Kidney (tissue), 14 donors: ENCODE results near the gene RALGPS1. TPM values are rescaled to one million over a fixed set of nuclear protein-coding genes. Genes with fewer than 3 reads are reported as not detected.

Source experiments
- DNase-seq, 5 donors: peaks; one replicate each; pipeline ENCODE4 v3.0.0-alpha.2; 2013 to 2020
- FAIRE-seq: peaks from 2 replicates; lab custom pipeline; 2012; peaks lifted over from hg19 to GRCh38; lab: Jason Lieb, UNC
- H3K27ac ChIP-seq, 2 donors: one replicate each; pipeline ENCODE4 v1.7.0; 2013; ENCODE audit warnings: low read depth in 2 of 2, low read length in 2 of 2, inconsistent platforms in 1 of 2
- H3K27me3 ChIP-seq: one replicate; pipeline ENCODE4 v1.7.1; 2013; ENCODE audit warnings: low read length, inconsistent platforms; ENCODE audit not compliant: control insufficient read depth, insufficient read depth
- H3K36me3 ChIP-seq, 3 donors: one replicate each; pipeline versions ENCODE4 v1.7.0 to v1.7.1; 2013; ENCODE audit warnings: low read length in 3 of 3, control low read depth in 1 of 3, inconsistent platforms in 1 of 3; ENCODE audit not compliant: insufficient read depth in 3 of 3, control insufficient read depth in 2 of 3
- H3K4me1 ChIP-seq, 3 donors: one replicate each; pipeline versions ENCODE4 v1.7.0 to v1.7.1; 2013; ENCODE audit warnings: low read length in 3 of 3, inconsistent platforms in 1 of 3, low read depth in 1 of 3; ENCODE audit not compliant: control insufficient read depth in 2 of 3, insufficient read depth in 2 of 3
- H3K4me3 ChIP-seq, 3 donors: one replicate each; pipeline versions ENCODE4 v1.7.0 to v1.8.1; 2013; ENCODE audit warnings: low read length in 3 of 3, control low read depth in 1 of 3, inconsistent platforms in 1 of 3
- H3K9ac ChIP-seq, 3 donors: one replicate each; pipeline versions ENCODE4 v1.7.0 to v1.7.1; 2013; ENCODE audit warnings: low read length in 3 of 3, control low read depth in 1 of 3, inconsistent platforms in 1 of 3
- H3K9me3 ChIP-seq, 3 donors: one replicate each; pipeline versions ENCODE4 v1.7.0 to v1.7.1; 2013; ENCODE audit warnings: low read length in 3 of 3, control low read depth in 1 of 3, inconsistent platforms in 1 of 3; ENCODE audit not compliant: control insufficient read depth in 2 of 3, insufficient read depth in 1 of 3
- intact Hi-C: fragments of 100-400 bp; cut with DNase I; formaldehyde crosslinking; loops from one replicate; pipeline ENCODE4 v1.11.1; 2022
- polyA plus RNA-seq: library from polyadenylated mRNA; stranded (reverse); fragments of 350-450 nt; fragmentation: Illumina TruSeq; extraction: RNeasy Lipid Tissue Mini Kit (QIAGEN cat#74804); gene quantifications from one replicate; pipeline ENCODE4 v1.2.3, GENCODE V29; 2014; ENCODE audit warnings: low read depth, low replicate concordance; ENCODE audit not compliant: insufficient read depth
- total RNA-seq: library from RNA; stranded (reverse); fragmentation: NEBNext Ultra II Directional; extraction: Animal tissue kit (Norgen Biotek cat#: 25700); gene quantifications from one replicate; pipeline ENCODE4 v1.2.1, GENCODE V29; 2021
- TF ChIP-seq, protein P1 (sequence below): IDR thresholded peaks from 3 replicates; pipeline ENCODE4 v1.5.1; 2012; ENCODE audit warnings: mild to moderate bottlenecking, moderate library complexity, borderline replicate concordance; ENCODE audit not compliant: insufficient read depth; ENCODE audit errors: extremely low read depth
- donor health status: control.
- donor health status: control.
- donor health status: control.
- donor health status: control.
- donor health status: control.
- donor health status: DM: yes; HTN: yes; CAD: no.
- donor health status: Normal renal cell carcinoma (clear cell type).

RALGPS1 gene
- total and polyA plus RNA-seq, 2 donors from 2014 or later: 9.4 to 25.2 TPM

DNA sequence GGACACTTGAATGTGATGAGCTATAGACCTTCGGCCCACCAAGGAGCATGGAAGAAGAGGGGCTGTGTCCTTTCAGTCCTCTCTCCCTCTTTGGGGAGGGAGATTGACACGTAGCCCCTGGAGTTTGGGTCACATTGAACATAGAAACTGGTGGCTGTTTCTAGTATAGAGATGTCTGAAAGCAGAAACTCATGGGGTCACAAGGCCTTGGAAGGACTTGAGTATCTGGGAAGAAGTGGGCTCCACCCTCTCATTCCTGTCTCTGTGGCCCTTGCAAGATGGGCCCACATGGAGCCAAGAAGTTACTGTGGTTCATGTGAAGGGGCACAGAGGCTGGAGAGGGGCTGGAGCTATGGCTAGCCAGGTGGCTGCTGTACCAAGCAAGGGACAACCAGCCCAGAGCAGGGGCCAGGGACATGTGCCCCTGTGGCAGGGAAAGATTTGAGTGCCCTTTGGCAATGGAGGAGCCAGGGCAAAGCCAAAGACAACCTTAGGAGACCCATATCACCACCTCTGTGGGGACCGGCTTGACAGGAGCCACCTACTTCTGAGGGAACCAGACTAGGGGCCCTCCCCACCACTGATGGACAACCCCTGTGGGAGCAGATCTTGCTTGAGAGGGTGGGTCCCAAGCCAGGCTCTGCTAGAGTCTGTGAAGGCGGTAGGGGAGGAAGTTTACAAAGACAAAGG, 220.6 kb downstream of the RALGPS1 start:
- TF ChIP-seq, protein P1, sequence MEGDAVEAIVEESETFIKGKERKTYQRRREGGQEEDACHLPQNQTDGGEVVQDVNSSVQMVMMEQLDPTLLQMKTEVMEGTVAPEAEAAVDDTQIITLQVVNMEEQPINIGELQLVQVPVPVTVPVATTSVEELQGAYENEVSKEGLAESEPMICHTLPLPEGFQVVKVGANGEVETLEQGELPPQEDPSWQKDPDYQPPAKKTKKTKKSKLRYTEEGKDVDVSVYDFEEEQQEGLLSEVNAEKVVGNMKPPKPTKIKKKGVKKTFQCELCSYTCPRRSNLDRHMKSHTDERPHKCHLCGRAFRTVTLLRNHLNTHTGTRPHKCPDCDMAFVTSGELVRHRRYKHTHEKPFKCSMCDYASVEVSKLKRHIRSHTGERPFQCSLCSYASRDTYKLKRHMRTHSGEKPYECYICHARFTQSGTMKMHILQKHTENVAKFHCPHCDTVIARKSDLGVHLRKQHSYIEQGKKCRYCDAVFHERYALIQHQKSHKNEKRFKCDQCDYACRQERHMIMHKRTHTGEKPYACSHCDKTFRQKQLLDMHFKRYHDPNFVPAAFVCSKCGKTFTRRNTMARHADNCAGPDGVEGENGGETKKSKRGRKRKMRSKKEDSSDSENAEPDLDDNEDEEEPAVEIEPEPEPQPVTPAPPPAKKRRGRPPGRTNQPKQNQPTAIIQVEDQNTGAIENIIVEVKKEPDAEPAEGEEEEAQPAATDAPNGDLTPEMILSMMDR: no peak
- no peaks in the 10 kb centered on the region for H3K27me3 ChIP-seq
- no peak overlapping the region for H3K4me3 ChIP-seq
- FAIRE-seq: no peak
- no peak overlapping the region for H3K27ac ChIP-seq
- intact Hi-C loops: no loop called here
- no peaks in the 10 kb centered on the region for H3K9me3 ChIP-seq
- H3K36me3 ChIP-seq: no peaks in the 10 kb centered on the region
- peak in 2 of 5 donors; percentile 6 to 18 for DNase-seq
- peaks cover 0 to 10% (median 4%) of the 10 kb centered on the region in 3 donors for H3K4me1 ChIP-seq
- no peak overlapping the region for H3K9ac ChIP-seq

DNA sequence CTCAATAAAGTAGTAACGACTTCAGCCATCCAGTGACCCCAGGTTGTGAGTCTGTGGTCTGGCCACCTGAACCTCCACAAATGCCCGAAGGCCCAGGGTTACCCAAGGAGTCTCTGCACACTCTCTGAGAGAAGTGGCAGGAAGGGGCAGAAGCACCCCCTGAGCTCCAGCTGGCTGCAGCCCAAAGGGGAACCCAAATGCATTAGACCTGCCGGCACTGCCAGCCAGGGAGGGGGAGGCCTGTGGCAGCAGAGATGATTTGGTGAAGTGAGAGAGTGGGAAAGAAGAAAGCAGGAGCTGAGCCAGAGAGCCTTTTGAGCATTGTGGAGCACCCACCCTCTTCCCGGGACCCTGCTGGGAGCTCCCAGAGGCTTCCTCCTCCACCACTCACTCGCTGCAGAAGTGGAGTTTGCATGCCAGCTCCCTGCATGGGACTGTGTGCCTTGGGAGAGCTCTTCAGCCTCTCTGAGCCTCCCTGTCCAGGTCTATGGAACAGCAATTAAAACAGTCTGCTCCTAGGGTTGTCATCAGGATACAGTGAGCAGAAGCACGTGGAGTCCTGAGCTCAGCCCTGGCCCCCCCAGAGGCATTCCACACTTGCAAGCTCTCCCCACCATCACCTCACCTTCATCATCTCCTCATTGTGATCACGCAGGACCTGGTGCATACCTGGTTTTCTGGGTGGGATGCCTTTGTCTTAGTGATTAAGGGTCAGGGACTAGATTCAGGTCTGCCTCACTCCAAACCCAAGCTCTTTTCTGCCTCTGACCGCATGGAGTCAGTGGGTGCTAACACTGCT, 221.7 kb downstream of the RALGPS1 start:
- Histone ChIP-seq H3K27ac (no peak overlapping the region), H3K27me3 (no peaks in the 10 kb centered on the region), H3K4me1 (peaks cover 0 to 10% (median 4%) of the 10 kb centered on the region in 3 donors), H3K9me3 (no peaks in the 10 kb centered on the region), H3K36me3 (no peaks in the 10 kb centered on the region), H3K4me3 (no peak overlapping the region), H3K9ac (no peak overlapping the region)
- intact Hi-C loops: no loop called here
- FAIRE-seq: no peak
- DNase-seq: peak in 3 of 5 donors; percentile 3 to 45 (median 18)
- TF ChIP-seq, protein P1: no peak

DNA sequence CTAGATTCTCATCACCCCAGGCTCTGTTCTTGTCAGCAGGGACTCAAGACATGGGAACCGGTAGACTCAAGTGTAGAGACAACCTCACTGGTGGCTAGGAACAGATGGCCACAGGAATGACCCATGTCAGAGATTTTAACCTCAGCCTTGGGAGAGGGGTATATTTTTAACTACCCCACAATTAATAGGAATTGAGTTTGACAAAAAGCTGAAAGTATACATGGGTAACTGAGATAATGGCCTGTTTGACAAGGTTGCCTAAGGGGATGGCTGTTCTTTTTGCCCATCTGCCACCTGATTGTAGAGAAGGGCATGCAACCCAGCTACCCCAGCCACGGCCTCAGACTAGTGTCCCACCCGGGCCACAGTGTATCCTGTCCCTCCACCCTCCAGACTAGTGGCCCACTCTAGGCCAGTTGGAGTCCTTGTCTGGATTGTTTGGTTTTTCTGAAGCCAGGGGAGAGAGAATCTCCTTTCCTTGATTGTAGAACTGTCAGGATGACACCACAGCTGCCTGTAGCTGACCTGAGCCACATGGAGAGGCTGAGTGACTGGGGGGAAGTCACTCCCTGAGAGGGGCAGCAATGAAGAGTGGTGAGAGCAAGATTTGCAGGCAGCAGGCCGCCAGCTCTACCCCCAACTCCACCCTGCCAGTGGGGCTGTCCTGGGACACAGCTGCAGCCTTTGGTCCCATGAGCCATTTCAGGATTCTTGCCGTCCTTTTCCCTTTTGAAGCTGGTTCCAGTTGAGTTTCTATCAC, 222.5 kb downstream of the RALGPS1 start:
- H3K4me3 ChIP-seq: no peak overlapping the region
- intact Hi-C loops: no loop called here
- TF ChIP-seq, protein P1: no peak
- no peak overlapping the region for H3K9ac ChIP-seq
- peaks cover 0 to 10% (median 6%) of the 10 kb centered on the region in 3 donors for H3K4me1 ChIP-seq
- DNase-seq: peak in 2 of 5 donors; percentile 4 to 13
- no peaks in the 10 kb centered on the region for H3K9me3 ChIP-seq
- H3K27me3 ChIP-seq: no peaks in the 10 kb centered on the region
- H3K27ac ChIP-seq: no peak overlapping the region
- FAIRE-seq: no peak
- H3K36me3 ChIP-seq: no peaks in the 10 kb centered on the region
